Left ventricle myocardium inferior (tissue), 1 donor: ENCODE measurements around the gene FAAP20. TPM values are rescaled to one million over a fixed set of nuclear protein-coding genes. Genes with fewer than 3 reads are reported as not detected.
A peak's percentile ranks its signal among the peaks of the same experiment; 100 is the strongest.
"Not testable (repeated sequence)": the region's sequence is repeated elsewhere in the genome, so short reads cannot be mapped to it uniquely, and the experiment has no call there.

Source experiments
- DNase-seq: peaks from one replicate; pipeline ENCODE4 v3.0.0-alpha.2; 2020
- H3K27ac ChIP-seq: fragments of 200-600 bp; replicated peaks from 2 replicates; pipeline ENCODE4 v1.8.0; 2021
- H3K27me3 ChIP-seq: fragments of 200-600 bp; 2 replicates; pipeline ENCODE4 v1.8.0; 2021; ENCODE audit warnings: low read depth
- H3K36me3 ChIP-seq: fragments of 200-600 bp; 2 replicates; pipeline ENCODE4 v1.8.0; 2021
- H3K4me1 ChIP-seq: fragments of 200-600 bp; 2 replicates; pipeline ENCODE4 v1.8.0; 2021
- H3K4me3 ChIP-seq: fragments of 200-600 bp; 2 replicates; pipeline ENCODE4 v1.8.0; 2021; ENCODE audit warnings: mild to moderate bottlenecking, moderate library complexity
- H3K9me3 ChIP-seq: fragments of 200-600 bp; replicated peaks from 2 replicates; pipeline ENCODE4 v1.8.0; 2021
- intact Hi-C: fragments of 100-400 bp; cut with micrococcal nuclease; formaldehyde crosslinking; loops from one replicate; pipeline ENCODE4 v1.11.0; 2022
- total RNA-seq: library from RNA; stranded (reverse); fragmentation: NEBNext Ultra II Directional; extraction: Animal tissue kit (Norgen Biotek cat#: 25700); gene quantifications from one replicate; pipeline ENCODE4 v1.2.1, GENCODE V29; 2021
- TF ChIP-seq, protein P1 (sequence below): fragments of 200-600 bp; IDR thresholded peaks from 2 replicates; pipeline ENCODE4 v1.8.0; 2021; ENCODE audit warnings: antibody characterized with exemption, mild to moderate bottlenecking, borderline replicate concordance
- donor health status: DM: no; HTN: yes; CAD: no; lungs with severe emphysema.

Gene FAAP20
- total RNA-seq, 1 donor from 2014 or later, result 37.0 TPM

DNA sequence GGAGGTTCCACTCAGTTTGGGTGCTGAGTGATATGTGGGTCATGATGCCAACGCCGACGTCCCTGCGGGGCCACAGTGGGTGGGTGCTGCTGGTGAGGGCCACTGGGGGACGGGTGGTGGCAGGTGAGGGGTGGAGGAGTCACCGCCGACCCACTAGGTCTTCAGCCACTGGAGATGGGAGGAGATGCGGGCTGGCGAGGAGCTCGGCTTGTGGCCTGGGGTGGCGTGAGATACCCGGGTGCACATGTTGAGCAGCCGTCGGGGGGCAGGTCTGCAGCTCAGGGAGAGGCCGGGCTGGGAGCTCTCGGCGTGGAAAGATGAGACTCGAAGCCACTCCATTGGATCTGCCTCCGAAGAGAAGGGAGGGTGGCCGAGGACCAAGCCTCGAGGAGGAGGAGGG lies 40.5 kb downstream of the FAAP20 start:
- Histone ChIP-seq H3K27ac (no peak overlapping the region), H3K9me3 (no peaks in the 10 kb centered on the region), H3K4me3 (no peak overlapping the region), H3K4me1 (peaks cover 12% of the 10 kb centered on the region), H3K27me3 (no peaks in the 10 kb centered on the region), H3K36me3 (no peaks in the 10 kb centered on the region)
- intact Hi-C loops, result no loop called here
- no peak for DNase-seq
- TF ChIP-seq, protein P1, sequence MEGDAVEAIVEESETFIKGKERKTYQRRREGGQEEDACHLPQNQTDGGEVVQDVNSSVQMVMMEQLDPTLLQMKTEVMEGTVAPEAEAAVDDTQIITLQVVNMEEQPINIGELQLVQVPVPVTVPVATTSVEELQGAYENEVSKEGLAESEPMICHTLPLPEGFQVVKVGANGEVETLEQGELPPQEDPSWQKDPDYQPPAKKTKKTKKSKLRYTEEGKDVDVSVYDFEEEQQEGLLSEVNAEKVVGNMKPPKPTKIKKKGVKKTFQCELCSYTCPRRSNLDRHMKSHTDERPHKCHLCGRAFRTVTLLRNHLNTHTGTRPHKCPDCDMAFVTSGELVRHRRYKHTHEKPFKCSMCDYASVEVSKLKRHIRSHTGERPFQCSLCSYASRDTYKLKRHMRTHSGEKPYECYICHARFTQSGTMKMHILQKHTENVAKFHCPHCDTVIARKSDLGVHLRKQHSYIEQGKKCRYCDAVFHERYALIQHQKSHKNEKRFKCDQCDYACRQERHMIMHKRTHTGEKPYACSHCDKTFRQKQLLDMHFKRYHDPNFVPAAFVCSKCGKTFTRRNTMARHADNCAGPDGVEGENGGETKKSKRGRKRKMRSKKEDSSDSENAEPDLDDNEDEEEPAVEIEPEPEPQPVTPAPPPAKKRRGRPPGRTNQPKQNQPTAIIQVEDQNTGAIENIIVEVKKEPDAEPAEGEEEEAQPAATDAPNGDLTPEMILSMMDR, result no peak

GRCh38 chr1:2152954-2153353 lies 41.6 kb downstream of the FAAP20 start:
- no peaks in the 10 kb centered on the region for H3K27me3 ChIP-seq
- DNase-seq, result no peak
- peaks cover 14% of the 10 kb centered on the region for H3K4me1 ChIP-seq
- no peaks in the 10 kb centered on the region for H3K9me3 ChIP-seq
- H3K27ac ChIP-seq, result no peak overlapping the region
- H3K4me3 ChIP-seq, result no peak overlapping the region
- no peaks in the 10 kb centered on the region for H3K36me3 ChIP-seq
- intact Hi-C loops, result no loop called here
- TF ChIP-seq, protein P1, result no peak

- Histone ChIP-seq H3K9me3 (no peaks in the 10 kb centered on the region), H3K27ac (no peak overlapping the region), H3K36me3 (no peaks in the 10 kb centered on the region), H3K4me1 (peaks cover 14% of the 10 kb centered on the region), H3K4me3 (no peak overlapping the region), H3K27me3 (no peaks in the 10 kb centered on the region)
- intact Hi-C loops, result no loop called here
- TF ChIP-seq, protein P1, result no peak
- DNase-seq, result no peak
These were observed 42.7 kb downstream of the FAAP20 start for GRCh38 chr1:2151911-2152310.

DNA sequence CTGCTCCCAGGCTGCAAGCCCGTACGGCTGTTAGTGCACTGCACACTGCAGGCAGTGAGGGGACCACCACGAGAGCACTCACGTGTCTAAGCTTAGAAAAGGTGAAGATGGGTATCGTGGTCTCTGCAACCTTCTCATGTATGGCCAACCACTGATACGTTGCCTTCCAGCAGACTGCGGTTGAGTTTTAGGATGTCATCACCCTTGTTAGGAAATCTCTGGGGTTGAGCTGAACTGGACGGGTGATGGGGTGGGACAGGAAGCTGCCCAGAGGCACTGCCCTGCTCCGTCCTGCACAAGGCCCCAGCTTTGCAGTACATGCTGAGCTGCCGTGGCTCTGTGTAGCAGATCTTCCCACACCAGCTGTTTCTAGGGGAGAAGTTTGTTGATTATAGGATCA lies 43.3 kb downstream of the FAAP20 start:
- Histone ChIP-seq H3K36me3 (peaks cover 3% of the 10 kb centered on the region), H3K4me3 (no peak overlapping the region), H3K27ac (no peak overlapping the region), H3K9me3 (no peaks in the 10 kb centered on the region), H3K27me3 (no peaks in the 10 kb centered on the region), H3K4me1 (peaks cover 10% of the 10 kb centered on the region)
- TF ChIP-seq, protein P1, result no peak
- DNase-seq, result no peak
- intact Hi-C loops, result no loop called here

GRCh38 chr1:2150801-2151200 lies 43.8 kb downstream of the FAAP20 start:
- peaks cover 5% of the 10 kb centered on the region for H3K4me1 ChIP-seq
- TF ChIP-seq, protein P1, result no peak
- no peak overlapping the region for H3K4me3 ChIP-seq
- peaks cover 6% of the 10 kb centered on the region for H3K36me3 ChIP-seq
- DNase-seq, result no peak
- no peak overlapping the region for H3K27ac ChIP-seq
- H3K27me3 ChIP-seq, result no peaks in the 10 kb centered on the region
- no peaks in the 10 kb centered on the region for H3K9me3 ChIP-seq
- intact Hi-C loops, result no loop called here

DNA sequence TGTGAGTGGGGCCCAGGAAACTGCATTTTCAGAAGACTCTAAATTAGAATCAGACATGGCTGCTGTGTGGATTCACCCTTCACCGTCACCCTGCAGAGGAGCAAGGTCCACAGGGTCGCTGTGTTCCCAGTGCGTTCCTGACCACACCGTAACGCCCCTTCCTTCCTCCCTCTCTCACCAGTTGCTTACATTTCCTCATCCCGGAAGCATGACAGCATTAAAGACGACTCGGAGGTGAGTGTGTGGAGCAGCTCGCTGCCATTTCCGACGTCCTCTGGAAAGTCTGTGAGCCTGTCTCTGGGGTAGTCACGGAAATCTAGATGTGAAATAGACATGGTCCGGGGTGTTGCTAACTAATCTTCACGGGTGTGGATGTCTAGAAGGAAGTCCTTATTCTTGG lies 45.9 kb downstream of the FAAP20 start:
- H3K36me3 ChIP-seq, result peaks cover 6% of the 10 kb centered on the region
- peak; percentile 32 for DNase-seq
- TF ChIP-seq, protein P1, result no peak
- H3K4me1 ChIP-seq, result peaks cover 4% of the 10 kb centered on the region
- no peaks in the 10 kb centered on the region for H3K9me3 ChIP-seq
- H3K4me3 ChIP-seq, result no peak overlapping the region
- intact Hi-C loops, result no loop called here
- H3K27ac ChIP-seq, result no peak overlapping the region
- H3K27me3 ChIP-seq, result no peaks in the 10 kb centered on the region

DNA sequence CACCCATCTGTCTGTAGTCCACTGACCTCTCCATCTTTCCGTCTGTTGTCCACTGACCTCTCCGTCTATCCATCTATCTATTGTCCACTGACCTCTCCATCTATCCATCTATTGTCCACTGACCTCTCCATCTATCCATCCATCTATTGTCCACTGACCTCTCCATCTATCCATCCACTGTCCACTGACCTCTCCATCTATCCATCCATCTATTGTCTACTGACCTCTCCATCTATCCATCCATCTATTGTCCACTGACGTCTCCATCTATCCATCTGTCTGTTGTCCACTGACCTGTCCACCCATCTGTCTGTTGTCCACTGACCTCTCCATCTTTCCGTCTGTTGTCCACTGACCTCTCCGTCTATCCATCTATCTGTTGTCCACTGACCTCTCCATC lies 46.7 kb downstream of the FAAP20 start:
- H3K27me3 ChIP-seq, H3K36me3 ChIP-seq, intact Hi-C loops, DNase-seq, H3K27ac ChIP-seq, H3K9me3 ChIP-seq, H3K4me1 ChIP-seq, H3K4me3 ChIP-seq: not testable (repeated sequence)
